SKM-1 treated with dmso at 0.1 percent for 144 hours (cell line): ENCODE measurements around the gene SLC41A3.
"Not testable (repeated sequence)": the region's sequence is repeated elsewhere in the genome, so short reads cannot be mapped to it uniquely, and the experiment has no call there.

Experiments used
- DNase-seq: peaks from one replicate; lab custom pipeline; 2025; ENCODE audit not compliant: unreplicated experiment; lab: John Stamatoyannopoulos, UW

Gene SLC41A3

GRCh38 chr3:126005951-126006350, 78.0 kb downstream of the SLC41A3 start:
- DNase-seq, result no peak

- DNase-seq, result no peak
These were observed 79.2 kb downstream of the SLC41A3 start for GRCh38 chr3:126004692-126005091.

GRCh38 chr3:126004217-126004616, 79.7 kb downstream of the SLC41A3 start:
- no peak for DNase-seq

- no peak for DNase-seq
These were observed 80.3 kb downstream of the SLC41A3 start for GRCh38 chr3:126003447-126004190.

- DNase-seq, result no peak
These were observed 81.7 kb downstream of the SLC41A3 start for GRCh38 chr3:126002189-126002588.

GRCh38 chr3:125996751-125997150, 87.2 kb downstream of the SLC41A3 start:
- not testable (repeated sequence) for DNase-seq

- DNase-seq, result peak; percentile 69
These were observed 93.5 kb downstream of the SLC41A3 start for GRCh38 chr3:125990253-125990970.

- not testable (repeated sequence) for DNase-seq
These were observed 99.0 kb downstream of the SLC41A3 start for GRCh38 chr3:125984951-125985350.

- DNase-seq, result not testable (repeated sequence)
These were observed 106.8 kb downstream of the SLC41A3 start for GRCh38 chr3:125977104-125977503.

- DNase-seq, result not testable (repeated sequence)
These were observed 107.9 kb downstream of the SLC41A3 start for GRCh38 chr3:125976003-125976390.

- not testable (repeated sequence) for DNase-seq
These were observed 108.5 kb downstream of the SLC41A3 start for GRCh38 chr3:125975245-125976002.

GRCh38 chr3:125971997-125972944, 111.7 kb downstream of the SLC41A3 start:
- DNase-seq, result not testable (repeated sequence)

GRCh38 chr3:125968701-125969592, 115.0 kb downstream of the SLC41A3 start, which contains the start of gene ROPN1B:
Gene ROPN1B, plus strand, starts transcription at chr3:125969178. Its CDS starts 2,877 bp downstream, at chr3:125972055.
- DNase-seq, result not testable (repeated sequence)

GRCh38 chr3:125968121-125968520, 115.8 kb downstream of the SLC41A3 start:
- DNase-seq, result not testable (repeated sequence)

- DNase-seq, result no peak
These were observed 116.8 kb downstream of the SLC41A3 start for GRCh38 chr3:125967156-125967555.

GRCh38 chr3:125965505-125965904, 118.4 kb downstream of the SLC41A3 start:
- peak; percentile 7 for DNase-seq

GRCh38 chr3:125963834-125964233, 120.1 kb downstream of the SLC41A3 start:
- not testable (repeated sequence) for DNase-seq

- DNase-seq, result no peak
These were observed 122.7 kb downstream of the SLC41A3 start for GRCh38 chr3:125961289-125961589.

- DNase-seq, result no peak
These were observed 123.3 kb downstream of the SLC41A3 start for GRCh38 chr3:125960456-125961288.
